HG02571 (cell line): ENCODE data around the gene SERTAD3.
A peak's percentile ranks its signal among the peaks of the same experiment; 100 is the strongest.
"Not testable (repeated sequence)": the region's sequence is repeated elsewhere in the genome, so short reads cannot be mapped to it uniquely, and the experiment has no call there.

ENCODE experiments used
- ATAC-seq: cut with Tn5 transposase; IDR thresholded peaks from one replicate; pipeline ENCODE4 v1.9.1; 2021; ENCODE audit warnings: mild to moderate bottlenecking, moderate library complexity; ENCODE audit not compliant: unreplicated experiment

Gene SERTAD3

DNA sequence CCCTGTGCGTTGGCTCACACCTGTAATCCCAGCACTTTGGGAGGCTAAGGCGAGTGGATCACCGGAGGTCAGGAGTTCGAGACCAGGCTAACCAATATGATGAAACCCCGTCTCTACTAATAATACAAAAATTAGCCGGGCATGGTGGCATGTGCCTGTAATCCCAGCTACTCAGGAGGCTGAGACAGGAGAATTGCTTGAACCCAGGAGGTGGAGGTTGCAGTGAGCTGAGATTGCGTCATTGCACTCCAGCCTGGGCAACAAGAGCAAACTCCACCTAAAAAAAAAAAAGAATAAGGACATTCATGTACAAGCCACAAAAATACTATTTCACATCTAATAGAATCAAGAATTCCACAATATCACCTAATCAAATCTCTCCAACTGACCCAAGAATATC lies 15.9 kb downstream of the SERTAD3 start:
- not testable (repeated sequence) for ATAC-seq

DNA sequence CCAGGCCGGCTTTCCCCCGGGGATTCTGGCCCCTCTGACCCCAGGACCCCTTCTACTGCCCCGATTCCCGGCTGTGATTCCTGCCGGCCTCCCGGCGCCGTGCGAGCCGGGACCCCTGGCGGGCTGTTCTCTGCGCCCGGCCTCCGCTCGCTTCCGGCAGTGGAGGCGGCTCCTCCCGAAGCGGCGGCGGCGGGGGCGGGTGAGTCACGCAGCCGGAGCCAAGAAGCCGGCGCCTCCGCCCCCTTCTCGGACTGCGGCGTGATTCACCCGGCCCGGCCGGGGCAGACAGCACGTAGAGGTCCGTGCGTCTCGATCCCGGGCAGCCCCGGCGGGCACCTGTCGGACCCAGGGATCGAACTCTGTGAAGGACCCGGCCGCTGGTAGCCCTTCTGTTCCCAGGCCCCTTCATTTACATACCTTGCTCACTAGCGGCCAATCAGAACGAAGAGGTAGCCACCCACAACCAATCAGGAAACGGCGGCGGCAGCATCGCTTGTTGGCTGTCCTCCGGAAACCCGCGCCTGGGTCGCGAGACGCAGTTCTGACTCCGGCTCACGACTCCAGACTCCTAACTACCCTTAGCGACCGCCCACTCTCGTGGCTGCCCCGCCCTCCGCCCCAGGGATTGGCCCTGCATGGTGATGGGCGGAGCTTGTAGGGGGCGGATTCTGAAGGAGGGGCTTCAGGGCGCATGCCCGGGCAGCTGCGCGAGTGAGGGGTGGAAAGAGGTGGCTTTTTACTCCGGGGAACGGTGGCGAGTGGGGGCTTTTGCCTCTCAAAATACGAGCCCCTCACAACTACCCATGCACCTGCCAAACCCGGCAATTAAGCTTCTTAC lies 18.5 kb downstream of the SERTAD3 start, which contains the start of gene SERTAD1:
Gene SERTAD1, minus strand, starts transcription at position 543 of the 838 bp plus-strand sequence. CDS start 2,446 bp downstream, outside the sequence.
- ATAC-seq, result peak; percentile 79

DNA sequence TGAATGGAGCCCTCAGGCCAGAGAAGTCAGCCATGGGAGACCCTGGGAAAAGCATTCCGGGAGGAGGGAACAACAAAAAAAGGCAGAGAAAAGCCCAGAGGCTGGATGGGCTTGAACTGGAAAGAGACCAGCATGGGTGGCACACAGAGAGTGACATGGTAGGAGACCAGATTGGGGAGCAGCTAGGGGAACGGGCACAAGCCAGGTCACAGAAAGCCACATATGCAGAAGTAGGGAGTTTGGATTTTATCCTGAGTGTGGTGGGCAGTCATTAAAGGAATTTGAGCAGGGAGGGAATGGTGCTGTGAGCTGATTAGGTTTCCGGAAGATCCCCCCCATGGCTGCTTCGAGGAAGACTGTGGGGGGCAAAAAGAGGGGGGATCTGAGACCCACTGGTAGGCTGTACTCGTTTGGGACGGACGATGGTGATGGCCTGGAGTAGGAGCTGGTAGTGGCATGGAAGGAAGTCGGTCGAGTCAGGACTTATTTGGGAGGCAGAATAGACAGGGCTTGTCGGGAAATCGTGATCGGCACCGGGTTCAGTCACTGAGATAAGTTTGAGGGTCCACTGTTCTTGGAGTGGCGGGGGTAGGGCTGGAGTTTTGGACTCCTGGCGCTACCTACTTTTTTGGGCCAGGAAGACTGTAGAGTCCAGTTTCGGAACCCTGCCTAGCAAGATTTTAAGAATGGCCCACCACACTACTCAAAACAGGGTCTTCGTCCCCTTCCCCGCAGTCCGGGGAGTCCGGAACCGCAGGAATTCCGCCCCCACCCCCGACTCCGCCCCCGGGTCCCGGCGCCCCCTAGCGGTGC lies 19.3 kb downstream of the SERTAD3 start:
- ATAC-seq, result no peak

DNA sequence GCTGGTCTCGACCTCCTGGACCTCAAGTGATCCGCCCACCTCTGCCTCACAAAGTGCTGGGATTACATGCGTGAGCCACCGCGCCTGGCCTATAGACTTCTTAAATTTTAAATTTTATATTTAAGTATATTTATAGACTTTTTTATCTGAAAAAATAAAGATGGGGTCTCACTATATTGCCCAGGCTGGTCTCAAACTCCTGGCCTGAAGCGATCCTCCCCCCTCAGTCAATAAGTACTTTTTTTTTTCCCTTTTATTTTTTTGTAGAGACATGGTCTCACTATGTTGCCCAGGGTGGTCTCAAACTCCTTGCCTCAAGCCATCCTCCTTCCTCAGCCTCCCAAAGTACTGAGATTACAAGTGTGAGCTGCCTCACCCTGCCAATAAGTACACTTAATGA lies 20.2 kb downstream of the SERTAD3 start:
- no peak for ATAC-seq

DNA sequence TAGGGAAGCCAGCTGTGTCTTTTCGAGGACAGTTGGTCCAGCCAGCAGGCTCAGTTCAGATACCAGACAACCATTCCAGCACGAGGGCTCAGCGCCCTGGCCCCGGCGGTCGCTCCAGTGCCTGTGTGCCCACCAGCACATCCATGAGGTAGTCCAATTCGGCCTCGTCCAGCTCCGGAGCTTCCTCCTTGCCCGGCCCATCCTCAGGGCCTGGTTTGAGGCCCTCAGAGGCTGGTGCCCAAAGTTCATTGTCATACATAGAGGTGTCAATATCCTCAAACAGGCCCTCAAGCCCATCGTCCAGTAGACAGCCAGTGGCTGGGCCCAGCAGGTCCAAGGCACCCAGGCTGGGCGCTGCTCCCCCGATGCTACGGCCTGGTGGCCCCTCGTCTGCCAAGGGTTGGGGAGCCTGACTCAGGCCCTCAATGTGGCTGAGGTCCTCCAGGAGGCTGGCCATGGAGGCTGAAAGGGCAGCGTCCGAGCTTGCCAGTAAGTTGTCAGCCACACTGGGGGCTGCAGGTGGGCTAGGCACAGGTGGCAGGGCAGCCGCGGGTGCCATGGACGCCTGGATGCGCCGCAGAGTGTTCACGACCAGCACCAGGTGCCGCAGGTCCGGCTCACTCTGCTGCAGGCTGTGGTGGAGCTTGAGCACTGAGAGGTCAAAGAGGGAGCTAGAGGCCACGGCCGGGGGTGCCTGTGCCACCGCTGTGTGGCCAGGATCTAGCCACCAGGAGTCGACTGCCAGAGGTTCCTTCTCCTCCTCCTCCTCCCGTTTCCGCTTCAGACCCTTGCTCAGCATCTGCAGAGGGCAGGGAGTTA lies 21.2 kb downstream of the SERTAD3 start:
- no peak for ATAC-seq

DNA sequence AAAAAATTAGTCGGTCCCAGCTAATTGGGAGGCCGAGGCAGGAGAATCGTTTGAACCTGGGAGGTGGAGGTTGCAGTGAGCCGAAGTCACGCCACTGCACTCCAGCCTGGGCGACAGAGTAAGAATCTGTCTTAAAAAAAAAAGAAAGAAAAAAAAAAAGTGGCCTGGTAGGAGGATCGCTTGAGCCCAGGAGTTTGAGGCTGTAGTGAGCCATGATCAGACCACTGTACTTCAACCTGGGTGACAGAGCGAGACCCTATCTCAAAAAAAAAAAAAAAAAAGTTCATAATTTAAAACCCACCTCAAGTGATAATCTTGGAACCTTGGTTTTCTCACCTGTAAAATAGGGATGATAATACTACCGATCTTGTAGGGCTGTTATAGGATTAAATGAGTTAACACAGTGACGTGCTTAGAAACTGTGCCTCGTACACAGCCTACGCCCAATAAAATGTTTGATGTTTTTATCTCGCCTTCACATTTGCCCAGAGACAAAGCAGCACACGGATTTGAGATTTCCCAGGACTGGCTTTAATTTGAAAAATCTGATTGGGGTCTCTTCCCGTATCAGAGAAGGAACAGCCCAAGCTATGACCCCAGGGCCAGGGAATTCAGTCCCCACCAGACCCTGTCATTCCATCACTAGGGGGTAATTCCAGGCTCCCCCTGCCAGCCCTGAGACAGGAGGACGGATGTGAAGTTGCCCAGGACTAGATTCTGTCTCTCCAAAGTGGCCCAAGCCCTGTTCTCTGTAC lies 22.0 kb downstream of the SERTAD3 start:
- no peak for ATAC-seq

DNA sequence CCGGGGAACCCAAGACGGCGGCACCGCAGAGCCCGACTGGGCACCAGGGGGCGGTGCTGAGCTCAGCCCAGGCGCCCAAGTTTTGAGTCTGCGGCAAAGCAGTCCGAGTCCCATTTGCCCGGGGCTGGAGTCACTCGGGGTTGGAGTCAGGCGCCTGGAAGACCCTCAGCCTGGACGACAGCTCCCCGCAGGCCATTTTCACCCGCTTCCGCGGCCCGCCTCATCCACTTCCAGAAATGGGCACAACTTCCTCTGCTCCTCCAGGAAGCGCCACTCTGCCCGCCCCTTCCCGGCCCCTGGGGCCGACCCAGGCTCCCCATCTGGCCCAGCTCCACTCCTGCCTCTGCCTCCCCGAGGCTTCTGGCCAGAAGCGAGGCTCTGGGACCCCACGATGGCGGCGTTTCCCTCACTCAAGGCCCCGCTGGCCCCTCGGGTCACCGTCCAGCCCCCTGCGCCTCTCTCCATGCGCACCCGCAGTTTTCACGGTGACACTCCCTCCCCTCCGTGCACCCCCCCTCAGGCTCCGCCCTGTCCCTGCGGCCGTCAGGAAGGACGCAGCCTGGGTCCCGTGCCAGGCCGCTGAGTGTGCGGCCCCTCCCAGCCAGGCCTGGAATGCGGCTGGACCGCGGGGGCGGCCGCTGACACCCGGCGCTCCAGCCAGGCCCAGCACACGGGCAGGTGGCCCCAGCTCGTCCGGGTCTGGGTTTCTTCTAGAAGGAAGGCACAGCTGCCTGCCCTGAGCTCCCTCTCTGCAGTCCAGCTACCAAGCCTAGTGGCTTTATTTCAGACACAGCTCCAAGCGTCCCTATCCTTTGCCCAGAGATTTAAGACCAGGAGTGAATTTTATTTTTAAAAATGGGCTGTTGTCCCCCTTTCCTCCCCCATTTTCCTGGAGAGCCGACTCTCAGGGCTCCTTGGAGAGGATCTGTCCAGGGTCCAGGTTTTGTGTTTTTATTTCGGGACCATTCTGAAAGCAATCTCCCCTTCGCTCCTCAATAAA lies 23.1 kb downstream of the SERTAD3 start:
- ATAC-seq, result no peak

DNA sequence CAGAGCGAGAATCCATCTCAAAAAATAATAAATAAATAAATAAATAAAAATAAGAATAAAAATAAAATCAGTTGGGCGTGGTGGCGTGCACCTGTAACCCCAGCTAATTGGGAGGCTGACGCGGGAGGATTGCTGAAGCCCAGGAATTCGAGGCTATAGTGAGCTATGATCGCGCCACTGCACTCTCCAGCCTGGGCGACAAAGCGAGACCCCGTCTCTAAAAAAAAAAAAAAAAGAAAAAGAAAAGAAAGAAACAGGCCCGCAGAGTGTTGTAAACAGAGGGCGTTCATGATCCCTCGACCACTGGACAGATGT lies 23.7 kb downstream of the SERTAD3 start:
- ATAC-seq, result no peak

DNA sequence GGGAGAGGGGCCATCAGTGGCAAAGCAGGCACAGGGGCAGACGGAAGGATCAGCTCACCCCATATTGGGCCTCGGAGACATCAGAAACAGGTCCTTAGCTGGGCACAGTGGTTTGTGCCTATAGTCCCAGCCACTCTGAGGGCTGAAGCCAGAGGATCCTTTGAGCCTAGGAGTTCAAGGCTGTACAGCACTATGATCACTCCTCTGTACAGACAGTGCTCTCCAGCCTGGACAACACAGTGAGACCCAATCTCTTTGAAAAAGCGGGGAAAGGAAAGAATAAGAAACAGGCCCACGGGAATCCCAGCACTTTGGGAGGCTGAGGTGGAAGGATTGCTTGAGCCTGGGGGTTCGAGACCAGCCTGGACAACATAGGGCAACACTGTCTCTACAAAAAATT lies 24.4 kb downstream of the SERTAD3 start:
- no peak for ATAC-seq

DNA sequence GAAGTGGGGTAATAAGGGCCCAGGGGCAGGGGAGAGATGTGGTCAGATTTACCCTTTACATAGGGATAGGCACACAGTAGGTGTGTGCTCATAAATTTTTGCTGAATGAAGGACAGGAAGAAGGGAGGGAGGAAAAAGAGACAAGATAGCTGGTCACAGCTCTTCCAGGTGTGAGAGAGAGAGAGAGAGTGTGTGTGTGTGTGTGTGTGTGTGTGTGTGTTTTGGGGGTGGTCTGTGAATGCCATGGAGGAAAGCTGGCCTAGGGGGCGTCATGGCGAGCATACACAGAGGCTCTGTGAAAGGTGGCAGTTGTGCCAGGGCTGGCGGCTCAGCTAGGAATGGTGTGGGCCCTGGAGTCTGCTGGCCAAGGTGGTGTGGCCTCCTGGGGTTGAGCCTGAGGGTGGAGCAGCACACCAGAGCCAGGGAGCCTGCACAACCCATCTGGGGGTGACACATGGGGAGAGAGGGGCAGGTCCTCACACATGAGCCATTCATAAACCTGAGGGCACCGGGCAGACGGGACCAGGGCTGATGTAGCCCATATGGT lies 25.0 kb downstream of the SERTAD3 start:
- ATAC-seq, result no peak

DNA sequence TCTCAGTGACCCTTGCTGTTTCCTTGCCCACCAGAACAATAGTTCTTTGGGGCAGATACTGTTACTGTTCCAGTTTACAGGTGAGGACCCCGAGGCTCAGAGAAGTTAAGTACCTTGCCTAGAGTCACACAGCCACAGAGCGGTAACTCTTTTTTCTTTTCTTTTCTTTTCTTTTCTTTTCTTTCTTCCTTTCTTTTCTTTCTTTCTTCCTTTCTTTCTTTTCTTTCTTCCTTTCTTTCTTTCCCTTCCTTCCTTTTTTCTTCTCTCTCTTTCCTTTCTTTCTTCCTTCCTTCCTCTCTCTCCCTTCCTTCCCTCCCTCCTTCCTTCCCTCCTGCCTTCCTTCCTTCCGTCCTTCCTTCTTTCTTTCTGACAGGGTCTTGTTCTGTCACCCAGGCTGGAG lies 26.1 kb downstream of the SERTAD3 start:
- ATAC-seq, result no peak

DNA sequence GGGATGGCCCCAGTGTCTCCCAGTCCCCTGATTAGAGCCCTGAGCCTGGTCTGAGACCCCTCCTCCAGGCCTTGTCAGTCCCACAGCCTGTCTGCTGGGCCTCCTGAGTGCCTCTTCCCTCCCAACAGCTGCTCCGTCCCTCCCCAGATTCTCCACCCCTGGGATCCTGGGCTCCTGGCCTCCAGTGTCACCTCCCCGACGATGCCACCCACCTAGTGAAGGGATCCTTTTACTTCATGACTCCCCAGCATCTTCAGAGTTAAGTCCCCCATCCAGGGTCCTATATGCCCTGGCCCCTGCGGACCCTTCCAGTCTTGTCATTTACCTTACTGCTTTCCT lies 26.5 kb downstream of the SERTAD3 start:
- no peak for ATAC-seq

DNA sequence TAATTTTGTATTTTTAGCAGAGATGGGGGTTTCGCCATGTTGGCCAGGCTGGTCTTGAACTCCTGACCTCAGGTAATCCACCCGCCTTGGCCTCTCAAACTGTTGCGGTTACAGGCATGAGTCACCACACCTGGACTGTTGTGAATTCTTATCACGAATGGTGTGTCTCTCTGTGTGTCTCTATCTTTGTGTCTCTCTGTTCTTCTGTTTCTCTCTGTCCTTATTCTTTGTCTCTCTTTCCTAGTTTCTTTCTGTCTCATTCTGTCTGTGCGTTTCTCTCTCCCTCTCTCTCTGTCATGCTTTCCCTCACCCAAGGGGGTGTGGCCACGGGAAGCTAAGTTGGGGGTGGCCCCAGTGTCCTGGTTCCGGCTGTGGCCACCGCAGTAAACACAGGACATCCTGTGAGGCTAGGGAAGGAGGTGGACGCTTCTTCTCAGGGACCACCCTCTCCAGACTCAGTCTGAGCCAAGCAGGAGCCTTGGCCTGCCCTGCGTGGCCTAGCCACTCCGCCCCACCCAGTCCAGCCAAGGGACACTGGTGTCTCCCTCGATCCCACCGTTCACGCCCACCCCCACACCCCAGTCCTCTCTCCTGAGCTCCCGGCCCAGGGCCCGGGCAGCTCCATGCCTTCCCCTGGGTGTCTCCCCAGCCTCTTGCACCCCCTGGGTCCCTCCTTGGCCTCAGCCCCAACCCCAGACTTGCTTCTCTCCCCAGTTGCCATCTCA lies 27.1 kb downstream of the SERTAD3 start:
- ATAC-seq, result no peak

DNA sequence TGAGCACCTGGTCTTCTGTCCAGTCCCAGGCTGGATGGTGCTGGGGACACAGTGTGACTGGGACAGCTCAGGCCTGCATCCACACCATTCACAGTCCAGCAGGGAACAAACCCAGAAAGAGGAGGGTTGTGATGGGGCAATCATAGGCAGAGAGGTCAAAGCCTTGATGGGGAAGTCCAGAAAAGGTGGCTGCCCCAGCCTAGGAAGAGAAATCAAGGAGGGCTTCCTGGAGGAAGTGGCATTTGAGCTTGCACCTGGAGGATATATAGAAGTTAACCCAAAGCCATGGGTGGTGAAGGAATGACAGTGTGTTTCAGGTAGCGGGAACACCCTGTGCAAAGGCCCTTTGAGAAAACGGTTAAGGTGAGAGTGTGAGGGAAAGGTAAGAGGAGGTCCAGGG lies 28.4 kb downstream of the SERTAD3 start:
- no peak for ATAC-seq

DNA sequence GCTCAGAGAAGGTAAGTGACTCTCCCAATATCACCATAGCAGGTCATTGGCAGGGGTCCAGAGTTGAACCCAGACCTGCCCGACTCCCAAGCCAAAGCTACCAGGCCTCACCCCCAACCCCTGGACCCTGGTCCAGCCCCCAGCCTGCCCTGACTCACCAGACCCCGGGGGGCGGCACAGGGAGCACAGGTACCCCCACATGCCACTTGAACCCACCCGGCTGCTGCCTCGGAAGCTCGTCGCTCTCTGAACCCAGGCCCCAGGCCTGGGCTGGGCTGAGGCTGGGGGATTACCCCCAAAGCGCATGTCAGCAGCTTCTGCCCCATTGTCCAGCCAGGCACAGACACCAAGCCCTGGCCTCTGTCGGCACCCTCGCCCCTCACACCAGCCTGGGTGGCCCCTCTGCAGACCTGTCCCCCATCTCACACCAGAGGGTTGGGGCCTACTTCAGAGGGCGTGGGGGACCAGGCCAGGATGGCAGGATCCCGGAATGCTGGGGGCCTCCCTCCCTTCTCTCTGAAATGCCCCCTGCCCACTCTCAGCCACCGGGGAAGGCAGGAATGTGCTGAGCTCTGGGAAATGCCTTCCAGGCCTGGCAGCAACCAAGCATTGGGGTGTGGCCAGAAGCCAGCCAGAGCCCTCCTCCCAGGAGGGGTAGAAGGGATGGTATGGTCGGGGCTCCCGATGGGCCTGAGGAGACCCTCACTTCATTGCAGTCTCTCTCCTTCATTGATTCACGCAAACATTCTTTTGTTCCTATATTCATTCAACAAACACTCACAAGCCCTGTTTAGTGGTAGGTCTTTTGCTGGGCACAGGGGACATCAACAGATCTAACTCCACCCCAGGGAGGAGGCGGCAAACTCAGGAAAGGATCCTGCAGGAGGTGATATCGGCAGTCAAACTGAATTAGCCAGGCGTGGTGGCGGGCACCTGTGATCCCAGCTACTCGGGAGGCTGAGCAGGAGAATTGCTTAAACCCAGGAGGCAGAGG lies 29.3 kb downstream of the SERTAD3 start:
- no peak for ATAC-seq

DNA sequence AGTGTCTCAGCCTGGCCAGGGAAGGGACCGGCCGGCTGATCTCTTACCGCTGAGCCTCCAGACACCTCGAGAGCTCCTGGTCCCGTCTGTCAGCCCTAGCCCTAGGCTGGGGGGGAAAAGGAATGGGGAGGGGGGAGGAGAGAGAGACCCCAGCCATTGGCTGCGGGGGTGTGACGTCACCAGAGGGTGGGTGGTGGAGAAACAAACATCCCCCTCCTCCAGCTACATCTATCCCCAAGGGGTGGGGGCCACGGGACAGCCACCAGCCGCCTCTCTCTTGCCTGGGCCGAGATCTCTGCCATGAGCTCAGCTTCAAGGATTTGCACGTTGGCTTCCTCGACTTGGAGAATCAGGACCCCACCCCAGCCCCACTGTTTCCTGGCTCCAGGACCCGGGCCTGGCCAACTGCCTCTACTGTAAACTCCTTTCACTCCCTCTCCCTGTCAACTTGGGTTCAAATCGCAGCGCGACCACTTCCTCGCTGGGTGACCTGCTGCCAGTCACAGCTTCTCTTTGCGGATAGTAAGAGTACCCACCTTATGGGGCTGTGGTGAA lies 30.8 kb downstream of the SERTAD3 start, which contains the start of gene PRX:
Gene PRX, minus strand, starts transcription at position 88 of the 555 bp plus-strand sequence. CDS start 5,446 bp downstream, outside the sequence.
- no peak for ATAC-seq

DNA sequence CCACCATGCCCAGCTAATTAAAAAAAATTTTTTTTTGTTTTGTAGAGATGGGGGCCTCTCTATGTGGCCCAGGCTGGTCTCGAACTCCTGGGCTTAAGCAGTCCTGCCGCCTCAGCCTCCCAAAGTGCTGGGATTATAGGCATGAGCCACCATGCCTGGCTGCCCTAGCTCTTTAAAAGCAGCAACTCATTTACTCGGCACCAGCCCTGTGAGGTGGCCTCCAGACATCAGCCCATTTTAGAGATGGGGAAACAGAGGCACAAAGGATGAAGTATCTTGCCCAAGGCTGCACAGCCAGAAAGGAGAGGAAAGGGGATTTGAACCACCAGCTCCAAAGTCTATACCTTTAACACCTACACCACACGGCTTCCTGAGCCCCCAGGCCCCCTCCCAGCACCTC lies 31.3 kb downstream of the SERTAD3 start:
- no peak for ATAC-seq
